GM18951 (cell line): ENCODE data around the gene RAC3.

ENCODE experiments used
- POLR2A ChIP-seq: IDR thresholded peaks from 4 replicates; pipeline ENCODE4 v1.6.1; 2011; ENCODE audit warnings: mild to moderate bottlenecking; ENCODE audit not compliant: insufficient read length, insufficient read depth; ENCODE audit errors: extremely low read depth
- in situ Hi-C: fragments of 300-500 bp; cut with MboI; formaldehyde crosslinking; loops from one replicate; pipeline ENCODE4 v1.12.0; 2022; ENCODE audit warnings: low sequenced_read_pairs, mixed read lengths, inconsistent platforms; ENCODE audit not compliant: unreplicated experiment

Gene RAC3

DNA sequence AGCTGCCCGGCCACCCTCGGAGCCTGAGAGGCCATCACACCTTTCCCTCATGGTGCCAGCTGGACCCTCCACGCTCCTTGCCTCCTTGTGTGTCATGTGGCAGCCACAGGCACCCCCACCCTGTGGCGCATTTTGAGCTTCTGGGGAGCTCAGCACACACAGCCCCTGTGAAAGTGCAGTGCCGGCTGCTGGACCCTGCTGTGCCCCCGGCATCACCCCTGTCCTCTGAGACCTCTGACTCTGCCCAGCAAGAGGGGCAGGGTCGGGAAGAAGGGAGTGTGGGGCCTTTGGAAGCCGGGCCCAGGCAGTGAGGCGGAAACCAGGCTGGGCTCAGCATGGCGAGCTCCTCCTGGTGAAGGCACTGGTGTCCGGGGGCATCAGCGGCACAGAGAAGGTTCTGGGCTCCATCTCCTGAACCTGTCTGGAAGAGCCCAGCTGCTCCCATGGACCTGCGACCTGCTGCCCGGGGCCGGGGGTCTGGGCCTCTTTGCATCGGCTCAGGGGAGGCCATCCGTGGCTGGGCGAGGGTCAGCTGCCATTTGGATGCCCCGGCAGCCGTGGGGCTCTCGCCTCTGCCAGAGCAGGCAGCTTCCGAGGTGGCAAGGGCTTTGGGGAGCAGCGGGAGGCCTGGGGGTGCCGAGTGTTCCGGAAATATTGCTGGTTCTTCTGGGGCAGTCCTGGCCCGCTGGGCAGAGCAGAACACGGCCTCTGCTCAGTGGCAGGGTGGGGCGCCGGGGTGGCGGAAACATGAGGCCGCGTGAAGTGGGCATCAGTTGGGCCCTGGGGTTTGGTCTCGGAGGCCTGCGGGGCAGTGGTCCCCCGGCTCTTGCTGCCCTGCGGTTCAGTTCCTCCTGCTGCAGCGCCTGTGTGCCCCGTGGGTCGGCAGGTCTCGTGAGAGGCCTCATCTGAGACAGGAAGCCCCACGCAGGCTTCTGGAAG lies 26.7 kb upstream of the RAC3 start:
- no peak for TF ChIP-seq POLR2A
- in situ Hi-C loops, result no loop called here

DNA sequence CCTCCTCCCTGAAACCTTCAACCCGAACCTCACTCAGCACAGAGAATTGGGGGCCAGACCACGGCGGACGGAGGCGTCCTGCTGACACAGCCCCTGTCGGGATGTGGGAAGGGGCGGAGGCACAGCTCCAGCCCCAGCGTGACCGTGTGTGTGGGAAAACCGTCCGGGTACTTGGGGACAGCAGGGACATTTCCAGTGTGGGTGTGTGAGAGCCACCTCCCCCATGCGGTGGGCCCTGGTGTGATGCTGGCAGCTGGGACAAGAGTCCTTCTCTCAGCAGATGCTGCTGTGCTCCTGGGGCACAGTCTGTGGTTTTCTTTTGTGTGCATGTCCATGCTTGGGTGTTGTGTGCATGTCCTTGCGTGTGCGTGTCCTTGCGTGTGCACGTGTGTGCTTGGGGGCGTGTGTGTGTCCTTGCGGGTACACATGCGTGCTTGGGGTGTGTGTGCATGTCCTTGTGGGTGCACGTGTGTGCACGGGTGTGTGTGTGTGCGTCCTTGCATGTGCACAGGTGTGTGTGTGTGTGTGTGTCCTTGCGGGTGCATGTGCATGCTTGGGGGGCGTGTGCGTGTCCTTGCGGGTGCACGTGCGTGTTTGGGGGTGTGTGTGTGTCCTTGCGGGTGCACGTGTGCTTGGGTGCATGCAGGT lies 25.7 kb upstream of the RAC3 start:
- in situ Hi-C loops, result no loop called here
- TF ChIP-seq POLR2A, result no peak

DNA sequence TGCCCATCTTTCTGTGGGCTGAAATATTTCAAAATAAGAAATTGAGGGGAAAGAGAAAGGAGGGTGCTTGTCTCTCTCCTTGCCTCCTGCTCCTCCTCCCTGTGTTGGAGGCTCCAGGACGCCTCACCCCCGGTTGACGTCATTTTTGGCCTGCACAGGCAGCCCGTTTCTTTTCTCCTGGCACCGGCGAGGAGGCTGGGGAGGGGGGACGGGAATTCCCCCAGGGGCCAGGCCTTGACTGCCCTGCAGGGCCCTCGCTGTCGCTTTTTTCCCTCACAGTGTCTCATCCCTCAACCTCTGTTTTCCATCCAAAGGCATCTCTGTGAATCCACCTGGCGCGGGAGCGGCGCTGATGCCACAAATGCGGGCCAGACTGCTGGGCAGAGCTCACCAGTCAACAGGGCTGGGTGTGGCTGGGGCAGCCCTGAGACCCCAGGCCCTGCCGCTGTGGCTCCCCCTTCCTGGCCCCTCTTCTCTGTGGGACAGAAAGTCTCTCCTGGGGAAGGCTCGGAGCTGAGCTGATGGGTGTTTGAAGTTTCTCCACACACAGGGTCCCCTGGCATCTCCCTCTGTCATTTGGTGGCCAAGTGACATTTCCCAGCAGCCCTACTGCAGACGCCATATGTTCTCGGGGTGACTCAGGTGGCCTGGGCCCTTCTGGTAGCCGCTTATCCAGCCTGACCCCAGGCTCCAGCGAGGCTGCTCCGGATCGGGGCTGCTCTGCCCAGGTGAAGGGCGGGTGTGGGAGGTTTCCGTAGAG lies 24.8 kb upstream of the RAC3 start:
- TF ChIP-seq POLR2A, result no peak
- in situ Hi-C loops, result no loop called here

DNA sequence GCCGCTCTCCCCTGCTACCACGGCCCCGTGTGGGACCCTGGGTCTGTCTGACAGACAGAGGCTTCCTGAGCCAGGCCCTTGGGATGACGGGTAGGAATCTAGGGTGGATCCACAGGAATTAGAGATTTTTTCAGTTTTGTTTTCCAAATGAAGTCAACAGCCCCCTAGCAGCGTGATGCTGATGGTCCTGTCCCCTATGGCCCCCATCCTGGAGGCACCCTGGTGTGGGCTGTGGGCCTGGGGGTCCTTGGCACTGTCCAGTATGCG lies 24.3 kb upstream of the RAC3 start:
- in situ Hi-C loops, result no loop called here
- TF ChIP-seq POLR2A, result no peak

DNA sequence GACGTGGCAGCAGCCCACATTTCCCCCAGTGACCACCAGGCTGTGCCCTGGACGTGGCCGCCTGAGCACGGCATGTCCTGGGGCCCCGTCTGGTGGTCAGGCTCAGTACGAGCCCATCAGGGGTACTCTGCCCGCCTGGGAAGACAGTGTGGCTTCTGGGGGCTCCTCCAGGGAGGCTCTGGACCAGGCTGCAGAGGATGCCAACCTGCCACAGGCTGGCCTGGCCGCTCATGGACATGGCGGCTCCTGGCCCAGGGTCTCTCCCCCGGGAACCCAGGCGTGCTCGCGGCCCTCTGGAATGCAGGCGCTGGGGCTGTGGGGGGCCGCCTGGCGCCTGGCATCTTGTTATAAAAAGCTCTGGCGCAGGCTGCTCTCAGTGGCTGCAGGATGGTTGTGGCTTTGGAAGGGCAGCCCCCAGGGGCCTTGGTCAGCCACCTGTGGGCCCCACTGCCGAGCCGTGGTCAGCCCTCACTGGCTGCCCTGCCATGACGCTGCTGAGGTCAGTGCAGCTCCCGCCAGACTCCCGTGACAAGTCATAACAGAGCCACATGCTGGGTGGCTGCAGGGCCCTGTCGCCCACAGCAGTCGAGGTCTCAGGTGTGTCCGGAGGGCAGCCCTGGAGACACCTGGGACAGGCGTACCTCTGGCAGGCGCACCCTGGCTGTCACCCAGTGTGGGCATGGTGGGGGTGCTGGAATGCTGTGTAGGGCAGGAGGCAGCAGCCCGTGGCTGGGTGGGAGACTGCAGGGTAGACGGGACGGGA lies 23.8 kb upstream of the RAC3 start:
- in situ Hi-C loops, result no loop called here
- no peak for TF ChIP-seq POLR2A

DNA sequence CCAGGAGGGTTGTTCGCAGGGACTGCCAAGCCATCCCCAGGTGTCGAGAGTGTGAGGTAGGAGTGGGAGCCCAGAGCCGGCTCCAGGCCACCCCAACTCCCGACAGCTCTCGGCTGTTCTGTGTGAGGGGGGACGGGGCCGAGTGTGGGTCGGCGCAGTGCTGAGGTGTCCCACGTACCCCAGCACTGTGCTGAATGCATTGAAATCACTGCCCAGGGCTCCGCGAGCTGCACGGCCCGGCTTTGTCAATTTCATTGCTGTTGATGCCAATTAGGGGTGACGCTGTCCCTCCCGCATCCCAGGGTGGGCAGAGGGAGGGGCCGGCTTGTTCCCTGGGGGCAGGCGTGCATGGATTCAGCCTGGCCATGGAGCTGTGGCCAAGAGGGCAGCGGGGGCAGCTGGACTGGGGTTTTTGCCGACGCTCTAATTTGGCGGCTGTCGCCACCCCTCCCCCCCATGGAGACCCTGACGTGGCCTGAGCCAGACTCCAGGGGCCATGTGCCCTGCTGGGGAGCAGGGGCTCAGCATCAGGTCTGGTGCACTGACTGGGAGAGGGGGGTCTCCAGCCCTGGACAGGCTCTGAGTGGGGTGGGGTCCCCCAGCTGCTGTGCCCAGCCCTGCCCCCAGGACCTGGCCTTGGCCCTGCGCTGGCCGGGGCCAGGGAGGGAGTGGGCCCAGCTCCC lies 23.1 kb upstream of the RAC3 start:
- in situ Hi-C loops, result no loop called here
- no peak for TF ChIP-seq POLR2A

DNA sequence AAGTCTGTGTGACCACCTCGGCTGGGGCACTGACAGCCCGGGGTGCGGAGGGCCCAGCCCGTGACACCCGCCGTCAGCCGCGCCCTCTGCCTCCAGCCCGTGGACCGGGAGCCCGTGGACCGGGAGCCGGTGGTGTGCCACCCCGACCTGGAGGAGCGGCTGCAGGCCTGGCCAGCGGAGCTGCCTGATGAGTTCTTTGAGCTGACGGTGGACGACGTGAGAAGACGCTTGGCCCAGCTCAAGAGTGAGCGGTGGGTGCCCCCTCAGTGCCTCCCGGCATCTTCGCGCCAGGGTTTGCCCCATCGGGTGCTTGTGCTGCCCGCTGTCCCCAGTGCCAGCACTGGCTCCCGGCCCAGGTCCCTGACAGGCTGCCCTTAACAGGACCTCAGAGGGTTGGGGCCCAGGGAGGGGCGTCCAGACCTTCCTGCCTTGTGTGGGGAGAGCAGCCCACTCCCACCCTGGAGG lies 22.5 kb upstream of the RAC3 start:
- in situ Hi-C loops, result no loop called here

DNA sequence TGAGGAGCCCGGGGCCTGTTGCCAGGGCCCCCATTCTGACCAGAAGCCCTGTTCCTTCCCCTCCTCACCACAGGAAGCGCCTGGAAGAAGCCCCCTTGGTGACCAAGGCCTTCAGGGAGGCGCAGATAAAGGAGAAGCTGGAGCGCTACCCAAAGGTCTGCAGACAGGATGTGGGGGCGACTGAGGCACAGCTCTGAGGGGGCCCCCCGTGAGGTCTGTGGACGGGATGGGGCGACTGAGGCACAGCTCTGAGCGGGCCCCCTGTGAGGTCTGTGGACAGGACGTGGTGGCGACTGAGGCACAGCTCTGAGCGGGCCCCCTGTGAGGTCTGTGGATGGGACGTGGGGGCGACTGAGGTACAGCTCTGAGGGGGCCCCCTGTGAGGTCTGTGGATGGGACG lies 22.1 kb upstream of the RAC3 start:
- in situ Hi-C loops, result no loop called here
- TF ChIP-seq POLR2A, result no peak

More for the DNA sequence above, 22.5 kb upstream of the RAC3 start:
- TF ChIP-seq POLR2A, result no peak

DNA sequence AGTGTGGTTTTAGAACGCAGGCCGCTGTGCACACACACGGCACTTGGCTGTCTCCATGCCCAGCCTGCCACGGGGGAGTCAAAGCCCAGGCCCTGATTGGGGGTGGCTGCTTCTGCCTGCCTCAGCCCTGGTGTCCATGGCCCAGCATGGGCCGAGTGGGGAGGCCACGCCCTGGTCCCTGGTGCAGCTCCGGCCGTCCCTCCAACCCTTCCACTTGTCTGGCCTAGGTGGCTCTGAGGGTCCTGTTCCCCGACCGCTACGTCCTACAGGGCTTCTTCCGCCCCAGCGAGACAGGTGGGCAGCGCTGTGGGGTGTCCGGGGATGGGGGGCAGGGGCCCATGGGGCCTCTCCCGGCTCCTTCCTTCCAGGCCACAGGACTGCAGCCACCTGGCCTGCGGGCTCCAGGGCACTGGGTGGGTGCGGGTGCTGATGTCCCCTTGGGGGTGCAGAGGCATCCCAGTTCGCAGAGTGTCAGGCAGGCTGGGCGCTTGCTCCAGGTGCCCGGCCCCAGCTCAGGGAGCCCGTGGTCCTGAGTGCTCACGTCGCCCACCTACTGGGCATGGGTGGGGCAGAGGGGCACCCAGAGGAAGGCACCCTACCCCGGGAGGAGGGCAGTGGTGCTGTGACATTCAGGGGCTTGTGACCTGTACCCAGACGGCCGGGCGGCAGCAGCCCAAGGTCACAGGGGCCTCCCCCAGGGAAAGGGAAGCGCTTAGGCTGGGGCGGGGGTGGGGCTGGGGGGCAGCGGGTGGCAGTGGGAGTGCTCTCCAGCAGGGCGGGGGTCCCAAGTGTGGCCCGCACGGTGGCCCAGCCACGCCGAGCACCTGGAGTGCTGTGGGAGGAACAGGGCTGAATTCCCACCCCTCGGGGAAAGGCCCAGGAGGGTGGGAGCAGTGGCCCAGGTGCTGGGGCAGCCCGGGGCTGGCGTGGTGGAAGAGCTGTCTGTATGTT lies 20.6 kb upstream of the RAC3 start:
- no peak for TF ChIP-seq POLR2A
- in situ Hi-C loops, result no loop called here

DNA sequence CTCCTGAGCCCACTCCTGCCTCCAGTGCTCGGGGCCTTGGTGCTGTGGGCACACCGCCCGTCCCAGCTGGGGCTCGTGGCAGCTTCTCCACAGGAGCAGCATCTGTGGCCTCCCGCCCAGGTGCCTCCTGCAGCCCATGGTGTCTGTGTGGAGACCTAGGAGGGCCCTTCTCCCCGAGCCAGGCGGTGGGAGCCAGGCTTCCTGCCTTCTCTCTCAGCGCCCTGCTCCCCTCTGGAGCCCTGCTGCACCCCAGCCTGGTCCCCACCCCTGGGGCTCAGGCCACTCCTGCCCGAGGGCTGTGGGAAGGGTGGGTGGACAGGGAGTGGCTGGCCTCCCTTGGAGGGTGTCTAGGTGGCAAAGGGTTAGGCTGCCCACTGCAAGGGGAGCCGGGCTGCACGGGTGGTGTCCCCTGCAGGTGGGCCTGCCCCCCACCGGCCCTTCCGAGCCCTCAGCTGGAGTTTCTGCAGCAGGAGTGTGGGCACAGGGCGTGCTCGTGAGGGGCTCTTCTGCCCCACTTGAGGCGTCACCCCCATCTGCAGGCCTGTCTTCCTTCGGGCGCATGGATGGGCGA lies 19.8 kb upstream of the RAC3 start:
- in situ Hi-C loops, result no loop called here
- no peak for TF ChIP-seq POLR2A

DNA sequence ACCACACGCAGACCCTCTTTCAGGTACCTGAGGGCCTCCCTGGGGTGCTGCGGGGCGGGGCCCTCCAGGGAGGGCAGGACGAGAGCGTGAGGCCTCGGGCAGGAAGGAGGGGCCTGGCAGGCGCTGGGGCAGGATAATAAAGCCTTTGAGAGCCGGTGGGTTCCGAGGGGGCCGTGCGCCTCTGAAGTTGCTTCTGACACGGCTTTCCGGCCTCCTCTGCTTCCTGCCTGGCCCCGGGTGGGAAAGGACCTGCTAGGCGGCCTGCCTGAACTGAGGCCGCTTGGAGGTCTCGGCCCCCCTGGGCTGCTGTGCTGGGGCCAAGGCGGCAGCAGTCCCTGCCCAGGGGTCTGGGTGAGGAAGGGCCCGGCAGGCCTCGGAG lies 19.2 kb upstream of the RAC3 start:
- no peak for TF ChIP-seq POLR2A
- in situ Hi-C loops, result no loop called here
